Subcutaneous abdominal adipose tissue (tissue), 5 donors: ENCODE results near the gene SARS2.
"Not testable (repeated sequence)": the region's sequence is repeated elsewhere in the genome, so short reads cannot be mapped to it uniquely, and the experiment has no call there.

Source experiments
- H3K27ac ChIP-seq: one replicate; pipeline ENCODE4 v1.7.0; 2013; ENCODE audit warnings: low read depth, mild to moderate bottlenecking, inconsistent platforms, low read length, moderate library complexity
- H3K27me3 ChIP-seq, 5 donors: one replicate each; pipeline ENCODE4 v1.7.0; 2013; ENCODE audit warnings: low read length in 5 of 5, inconsistent platforms in 1 of 5; ENCODE audit not compliant: control insufficient read depth in 5 of 5, insufficient read depth in 4 of 5
- H3K36me3 ChIP-seq, 5 donors: one replicate each; pipeline ENCODE4 v1.7.0; 2013; ENCODE audit warnings: low read length in 5 of 5; ENCODE audit not compliant: control insufficient read depth in 5 of 5, insufficient read depth in 5 of 5
- H3K4me1 ChIP-seq, 5 donors: one replicate each; pipeline ENCODE4 v1.7.0; 2013; ENCODE audit warnings: low read length in 5 of 5, mild to moderate bottlenecking in 3 of 5, moderate library complexity in 1 of 5; ENCODE audit not compliant: control insufficient read depth in 5 of 5, insufficient read depth in 5 of 5
- H3K4me3 ChIP-seq, 5 donors: one replicate each; pipeline ENCODE4 v1.7.0; 2013; ENCODE audit warnings: low read length in 5 of 5, low read depth in 1 of 5
- H3K9ac ChIP-seq, 5 donors: one replicate each; pipeline ENCODE4 v1.7.0; 2013; ENCODE audit warnings: low read length in 5 of 5, mild to moderate bottlenecking in 4 of 5, moderate library complexity in 3 of 5
- H3K9me3 ChIP-seq, 5 donors: one replicate each; pipeline ENCODE4 v1.7.0; 2013; ENCODE audit warnings: low read length in 5 of 5; ENCODE audit not compliant: control insufficient read depth in 5 of 5
- donor health status: healthy.
- donor health status: healthy.
- donor health status: healthy.
- donor health status: healthy.
- donor health status: healthy.

Gene SARS2

GRCh38 chr19:38949580-38950367 is 19.2 kb upstream of the SARS2 start:
- peaks cover 0 to 28% (median 16%) of the 10 kb centered on the region in 5 donors for H3K36me3 ChIP-seq
- H3K4me3 ChIP-seq = peak overlapping the region in 4 of 5 donors; percentile 42 to 65 (median 57)
- peaks cover 2 to 8% (median 7%) of the 10 kb centered on the region in 5 donors for H3K4me1 ChIP-seq
- H3K27me3 ChIP-seq = peaks cover 0 to 5% (median 0%) of the 10 kb centered on the region in 5 donors
- H3K27ac ChIP-seq = no peak overlapping the region
- H3K9ac ChIP-seq = peak overlapping the region in 2 of 5 donors; percentile 43 to 59
- no peaks in the 10 kb centered on the region for H3K9me3 ChIP-seq

GRCh38 chr19:38946229-38947010 is 15.9 kb upstream of the SARS2 start:
- Histone ChIP-seq H3K36me3 (peaks cover 0 to 29% (median 22%) of the 10 kb centered on the region in 5 donors), H3K4me1 (peaks cover 2 to 8% (median 7%) of the 10 kb centered on the region in 5 donors), H3K4me3 (no peak overlapping the region), H3K9ac (no peak overlapping the region), H3K9me3 (no peaks in the 10 kb centered on the region), H3K27ac (no peak overlapping the region), H3K27me3 (peaks cover 0 to 5% (median 0%) of the 10 kb centered on the region in 5 donors)

DNA sequence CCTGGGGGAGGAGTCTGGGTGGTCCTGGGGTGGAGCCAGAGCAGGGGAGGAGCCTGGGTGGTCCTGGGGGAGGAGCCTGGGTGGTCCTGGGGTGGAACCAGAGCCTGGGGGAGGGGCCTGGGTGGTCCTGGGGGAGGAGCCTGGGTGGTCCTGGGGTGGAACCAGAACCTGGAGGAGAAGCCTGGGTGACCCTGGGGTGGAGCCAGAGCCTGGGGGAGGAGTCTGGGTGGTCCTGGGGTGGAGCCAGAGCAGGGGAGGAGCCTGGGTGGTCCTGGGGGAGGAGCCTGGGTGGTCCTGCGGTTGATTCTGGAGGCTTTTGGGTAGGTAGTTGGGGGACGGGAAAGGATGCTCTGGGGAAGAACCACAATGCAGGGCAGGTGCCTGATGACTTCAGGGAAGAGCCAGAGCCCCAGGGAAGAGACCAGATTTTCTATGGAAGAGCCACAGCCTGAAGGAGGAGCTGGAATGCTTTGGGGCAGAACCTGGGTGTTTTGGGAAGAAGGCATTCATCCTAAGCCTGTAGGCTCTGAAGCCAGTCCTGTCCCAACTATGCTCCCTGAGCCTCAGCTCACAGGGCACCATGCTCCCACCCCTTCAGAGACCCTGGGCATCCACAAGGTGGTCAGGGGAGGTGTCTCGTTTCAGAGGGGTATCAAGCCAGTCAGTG is 15.1 kb upstream of the SARS2 start:
- H3K27ac ChIP-seq = no peak overlapping the region
- H3K27me3 ChIP-seq = peaks cover 0 to 5% (median 0%) of the 10 kb centered on the region in 5 donors
- no peak overlapping the region for H3K4me3 ChIP-seq
- peaks cover 2 to 8% (median 7%) of the 10 kb centered on the region in 5 donors for H3K4me1 ChIP-seq
- no peak overlapping the region for H3K9ac ChIP-seq
- peaks cover 0 to 29% (median 22%) of the 10 kb centered on the region in 5 donors for H3K36me3 ChIP-seq
- H3K9me3 ChIP-seq = no peaks in the 10 kb centered on the region

DNA sequence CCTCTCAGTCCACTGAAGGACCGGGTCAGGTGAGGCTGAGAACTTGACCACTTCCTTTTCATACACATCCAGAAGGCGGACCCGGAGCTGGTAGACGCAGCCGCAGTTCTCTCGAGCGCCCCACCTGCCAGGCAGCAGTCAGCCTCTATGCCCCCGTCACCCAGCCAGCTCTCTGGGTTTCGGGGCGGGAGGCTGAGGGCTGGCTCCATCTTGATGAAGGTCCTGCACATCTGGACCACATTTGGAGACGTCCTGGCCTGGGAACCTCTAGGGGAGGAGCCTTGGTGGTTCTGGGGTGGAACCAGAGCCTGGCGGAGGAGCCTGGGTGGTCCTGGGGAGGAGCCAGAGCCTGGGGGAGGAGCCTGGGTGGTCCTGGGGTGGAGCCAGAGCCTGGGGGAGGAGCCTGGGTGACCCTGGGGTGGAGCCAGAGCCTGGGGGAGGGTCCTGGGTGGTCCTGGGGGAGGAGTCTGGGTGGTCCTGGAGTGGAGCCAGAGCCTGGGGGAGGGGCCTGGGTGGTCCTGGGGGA is 14.5 kb upstream of the SARS2 start:
- Histone ChIP-seq H3K27me3 (peaks cover 0 to 2% (median 0%) of the 10 kb centered on the region in 5 donors), H3K36me3 (peaks cover 0 to 29% (median 22%) of the 10 kb centered on the region in 5 donors), H3K27ac (no peak overlapping the region), H3K4me3 (no peak overlapping the region), H3K4me1 (peaks cover 0 to 3% (median 3%) of the 10 kb centered on the region in 5 donors), H3K9me3 (no peaks in the 10 kb centered on the region), H3K9ac (no peak overlapping the region)

GRCh38 chr19:38942471-38943181 is 12.1 kb upstream of the SARS2 start:
- H3K36me3 ChIP-seq = peaks cover 0 to 24% (median 15%) of the 10 kb centered on the region in 5 donors
- H3K9me3 ChIP-seq = no peaks in the 10 kb centered on the region
- H3K9ac ChIP-seq = no peak overlapping the region
- H3K27me3 ChIP-seq = no peaks in the 10 kb centered on the region
- H3K4me3 ChIP-seq = no peak overlapping the region
- no peaks in the 10 kb centered on the region for H3K4me1 ChIP-seq
- H3K27ac ChIP-seq = no peak overlapping the region

GRCh38 chr19:38941979-38942378 is 11.4 kb upstream of the SARS2 start:
- Histone ChIP-seq H3K27me3 (no peaks in the 10 kb centered on the region), H3K4me3 (no peak overlapping the region), H3K9me3 (no peaks in the 10 kb centered on the region), H3K36me3 (peaks cover 0 to 22% (median 13%) of the 10 kb centered on the region in 5 donors), H3K4me1 (no peaks in the 10 kb centered on the region), H3K27ac (no peak overlapping the region), H3K9ac (no peak overlapping the region)

- H3K36me3 ChIP-seq = peaks cover 0 to 17% (median 10%) of the 10 kb centered on the region in 5 donors
- not testable (repeated sequence) for H3K4me1 ChIP-seq, H3K27ac ChIP-seq, H3K9ac ChIP-seq, H3K9me3 ChIP-seq, H3K4me3 ChIP-seq, H3K27me3 ChIP-seq
Observed at GRCh38 chr19:38941466-38941865, 10.9 kb upstream of the SARS2 start.

DNA sequence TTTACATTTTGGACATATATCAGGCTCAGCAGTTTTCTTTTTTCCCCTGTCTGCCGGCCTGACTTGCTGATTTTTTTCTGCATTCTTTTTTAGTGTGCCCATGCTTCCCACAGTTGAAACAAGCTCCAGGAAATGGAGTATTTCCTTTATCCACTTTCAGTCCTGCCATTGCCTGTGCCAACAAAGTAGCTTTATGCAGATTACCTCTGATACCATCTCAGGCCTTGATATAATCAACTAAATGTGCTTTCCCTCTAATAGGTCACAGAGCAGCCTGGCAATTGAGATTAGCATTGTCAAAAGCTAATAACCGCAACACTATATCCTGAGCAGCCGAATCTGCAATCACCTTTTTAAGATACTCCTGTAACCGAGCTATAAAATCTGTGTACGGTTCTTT is 9.4 kb upstream of the SARS2 start:
- no peak overlapping the region for H3K27ac ChIP-seq
- no peak overlapping the region for H3K4me3 ChIP-seq
- H3K4me1 ChIP-seq = no peaks in the 10 kb centered on the region
- peaks cover 0 to 4% (median 0%) of the 10 kb centered on the region in 5 donors for H3K9me3 ChIP-seq
- no peaks in the 10 kb centered on the region for H3K27me3 ChIP-seq
- peaks cover 0 to 8% (median 3%) of the 10 kb centered on the region in 5 donors for H3K36me3 ChIP-seq
- peak overlapping the region in 1 of 5 donors; percentile 10 for H3K9ac ChIP-seq

DNA sequence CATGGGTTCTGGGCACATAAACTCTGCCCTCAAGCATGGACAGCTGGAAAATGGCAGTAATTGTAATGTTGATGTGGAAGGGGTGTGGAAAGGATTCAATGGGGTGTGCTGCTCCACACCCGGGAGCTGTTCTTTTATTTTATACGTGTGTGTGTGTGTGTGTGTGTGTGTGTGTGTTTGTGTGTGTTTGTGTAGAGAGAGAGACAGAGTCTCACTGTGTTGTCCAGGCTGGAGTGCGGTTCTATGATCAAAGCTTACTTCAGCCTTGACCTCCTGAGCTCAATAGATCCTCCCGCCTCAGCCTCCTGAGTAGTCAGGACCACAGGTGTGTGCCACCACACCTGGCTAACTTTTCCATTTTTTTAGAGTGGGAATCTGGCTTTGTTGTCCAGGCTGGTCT is 3.0 kb upstream of the SARS2 start:
- H3K27ac ChIP-seq = no peak overlapping the region

More for the DNA sequence above, 3.0 kb upstream of the SARS2 start:
- Histone ChIP-seq H3K4me1 (peaks cover 2 to 31% (median 20%) of the 10 kb centered on the region in 5 donors), H3K36me3 (peaks cover 0 to 16% (median 11%) of the 10 kb centered on the region in 5 donors), H3K9ac (no peak overlapping the region), H3K9me3 (peaks cover 0 to 5% (median 0%) of the 10 kb centered on the region in 5 donors), H3K4me3 (no peak overlapping the region), H3K27me3 (no peaks in the 10 kb centered on the region)
